Brain pericyte (primary cell): ENCODE results near the gene LINC00632.

Source experiments
- DNase-seq: peaks from one replicate; pipeline ENCODE4 v3.0.0-alpha.2; 2012; ENCODE audit warnings: low read depth, low spot score

Gene LINC00632

DNA sequence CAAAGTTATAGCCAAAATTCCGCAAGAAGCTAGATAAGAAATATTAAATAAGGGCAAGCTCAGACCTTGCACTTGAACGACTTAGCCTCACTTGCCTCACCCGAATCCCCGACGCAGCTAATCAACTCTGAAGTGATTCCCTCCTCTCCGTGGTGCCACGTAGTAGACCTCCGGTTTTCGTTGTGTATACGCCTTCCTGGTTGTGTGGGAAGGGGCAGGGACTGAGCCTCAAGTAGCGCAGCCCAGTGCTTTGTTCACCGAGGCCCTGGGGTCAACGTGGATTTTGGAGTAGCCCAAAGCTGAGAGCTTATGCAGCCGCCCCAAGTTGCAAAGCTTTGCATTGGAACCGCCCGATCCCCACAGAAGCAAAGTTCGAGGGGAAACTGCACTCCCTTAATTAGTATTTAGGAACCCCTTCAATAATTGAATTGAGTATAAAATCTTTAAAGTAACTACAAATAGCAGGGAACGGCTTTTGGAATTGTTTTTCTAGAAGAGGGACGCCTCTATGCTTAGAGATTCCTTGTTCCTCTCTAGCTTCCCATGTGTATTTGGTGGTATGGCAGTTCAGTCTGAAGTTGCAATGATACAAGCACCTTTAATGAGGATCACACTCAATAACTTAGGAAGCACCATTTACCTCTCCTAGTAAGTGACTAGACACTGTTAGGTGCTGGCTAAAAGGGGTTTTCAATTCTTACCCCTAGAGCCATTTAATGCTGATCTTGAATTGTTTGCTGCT is 55.7 kb downstream of the LINC00632 start:
- DNase-seq: no peak

DNA sequence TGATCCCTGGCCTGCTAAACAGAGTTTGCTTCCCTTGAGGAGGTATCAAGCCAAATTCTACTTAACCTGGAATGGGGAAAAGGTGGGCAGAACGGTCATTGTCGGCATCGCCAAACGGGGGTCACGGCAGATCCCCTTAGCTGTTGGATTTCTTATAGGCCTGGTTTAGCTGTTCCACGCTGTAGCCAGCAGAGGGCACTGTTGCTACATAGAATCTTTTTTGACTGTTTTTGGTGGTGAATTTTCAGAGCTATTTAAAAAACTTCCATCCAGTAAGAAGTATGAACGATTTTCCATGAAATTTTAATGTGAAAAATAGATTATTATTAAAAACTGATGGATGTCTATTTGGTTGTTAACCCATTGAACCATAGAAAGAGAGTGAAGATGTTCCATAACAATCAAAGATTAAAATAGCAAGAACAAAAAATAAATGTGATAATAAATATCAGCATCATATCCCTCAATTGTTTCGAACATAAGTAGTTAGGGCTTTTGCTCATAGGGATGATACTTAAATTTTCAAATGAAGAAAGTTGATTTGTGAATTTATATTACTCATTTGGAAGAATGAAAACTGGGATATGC is 56.6 kb downstream of the LINC00632 start:
- no peak for DNase-seq

GRCh38 chrX:140767646-140768045 is 58.1 kb downstream of the LINC00632 start:
- DNase-seq: no peak

- no peak for DNase-seq
Measured at GRCh38 chrX:140775211-140775610, 65.7 kb downstream of the LINC00632 start.

DNA sequence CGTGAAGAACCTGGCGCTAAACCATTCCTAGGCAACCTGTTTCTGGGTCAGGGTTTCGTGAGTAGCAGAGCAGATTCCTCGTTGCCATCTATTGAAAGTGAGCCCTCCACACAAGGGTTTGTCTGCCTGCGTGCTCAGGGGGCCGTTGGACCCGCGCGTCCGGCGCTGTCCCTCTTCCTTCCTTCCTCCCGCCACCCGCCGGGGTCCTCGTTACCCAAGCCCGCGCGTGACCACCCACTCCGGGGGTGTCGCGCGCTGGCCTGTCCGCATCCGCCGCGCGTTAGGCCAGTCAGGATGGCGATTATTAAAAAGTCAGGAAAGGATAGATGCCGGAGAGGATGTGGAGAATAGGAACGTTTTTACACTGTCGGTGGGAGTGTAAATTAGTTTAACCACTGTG is 66.8 kb downstream of the LINC00632 start:
- DNase-seq: no peak

DNA sequence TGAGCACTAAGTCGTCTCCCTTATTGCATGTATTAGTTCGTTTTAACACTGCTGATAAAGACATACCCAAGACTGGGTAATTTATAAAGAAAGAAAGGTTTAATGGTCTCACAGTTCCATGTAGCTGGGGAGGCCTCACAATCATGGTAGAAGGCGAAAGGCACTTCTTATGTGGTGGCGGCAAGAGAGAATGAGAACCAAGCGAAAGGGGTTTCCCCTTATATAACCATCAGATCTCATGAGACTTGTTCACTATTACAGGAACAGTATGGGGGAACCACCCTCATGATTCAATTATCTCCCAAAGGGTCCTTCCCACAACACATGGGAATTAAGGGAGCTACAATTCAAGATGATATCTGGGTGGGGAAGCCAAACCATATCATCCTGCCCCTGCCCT is 85.1 kb downstream of the LINC00632 start:
- DNase-seq: no peak

- DNase-seq: no peak
Measured at GRCh38 chrX:140799216-140799615, 89.7 kb downstream of the LINC00632 start.

DNA sequence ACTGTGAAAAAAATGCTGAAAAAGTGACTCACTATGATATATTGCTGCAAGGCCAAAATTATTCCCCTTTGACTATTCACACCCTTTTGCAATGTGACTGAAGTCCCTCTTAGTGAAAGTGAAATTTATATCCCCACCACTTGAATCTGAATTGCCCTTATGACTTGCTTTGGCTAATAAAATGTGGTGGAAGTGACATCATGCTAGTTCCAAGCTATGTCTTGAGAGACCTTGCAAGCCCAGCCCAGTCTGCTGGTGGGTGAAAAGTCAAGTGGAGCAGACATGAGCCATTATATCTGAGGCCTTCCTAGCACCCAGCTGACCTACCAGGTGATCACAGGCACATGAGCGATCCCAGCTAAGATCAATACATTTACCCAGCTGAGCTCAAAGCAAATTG is 94.7 kb downstream of the LINC00632 start:
- no peak for DNase-seq

DNA sequence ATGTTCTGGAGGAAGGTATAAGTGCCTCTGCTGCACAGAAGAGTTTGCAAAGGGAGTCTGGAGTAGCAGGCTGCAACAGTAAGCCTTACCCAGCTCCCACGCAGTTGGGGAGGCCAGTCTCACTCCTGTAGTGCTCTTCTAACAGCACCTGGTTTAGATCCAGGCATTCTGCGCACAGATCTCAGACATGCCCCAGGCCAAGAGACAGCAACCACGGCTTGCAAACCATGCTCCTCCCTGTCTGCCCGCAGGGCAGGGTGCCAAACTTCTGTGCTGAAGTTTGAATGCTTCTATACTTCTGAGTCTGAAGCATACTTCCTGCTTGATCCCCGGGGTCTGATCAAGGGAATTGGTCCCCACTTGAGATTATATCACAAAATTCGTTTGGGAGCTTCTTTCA is 106.3 kb downstream of the LINC00632 start:
- no peak for DNase-seq

DNA sequence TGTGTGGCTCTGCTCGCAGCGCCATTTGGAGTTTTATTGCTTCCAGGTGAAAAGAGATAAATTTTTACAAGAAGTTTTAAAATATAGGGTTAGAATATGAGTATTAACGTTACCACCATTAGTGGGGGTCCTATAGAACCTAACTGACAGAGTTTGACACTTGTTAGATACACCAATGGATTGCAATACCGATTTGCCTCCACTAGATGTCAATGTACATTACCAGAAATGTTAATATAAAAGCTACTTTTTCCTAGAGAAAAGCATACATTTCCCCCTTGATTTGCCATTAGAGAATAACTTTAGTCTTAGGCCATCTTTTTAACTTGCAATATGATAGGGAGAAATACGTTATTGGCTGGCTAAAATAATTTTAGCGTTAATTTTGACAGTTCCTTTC is 108.4 kb downstream of the LINC00632 start:
- no peak for DNase-seq

DNA sequence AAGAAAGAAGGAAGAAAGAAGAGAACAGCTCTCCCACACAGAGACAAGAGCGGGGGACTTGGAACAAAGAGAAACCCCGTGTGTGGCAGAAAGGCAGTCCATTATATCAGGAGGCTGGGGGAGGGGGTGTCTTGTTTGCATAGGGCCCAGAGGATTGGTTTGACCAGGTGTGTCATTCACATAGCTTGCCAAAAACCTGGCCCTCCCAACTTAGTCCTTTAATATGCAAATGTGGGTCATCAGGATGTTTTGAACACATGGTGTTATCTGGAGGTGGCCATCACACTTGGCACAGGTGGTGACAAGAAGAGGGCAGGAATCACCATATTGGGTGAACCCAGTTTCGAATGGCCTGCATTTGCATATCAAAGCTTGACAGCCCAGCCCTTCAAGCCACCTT is 111.7 kb downstream of the LINC00632 start:
- DNase-seq: no peak

DNA sequence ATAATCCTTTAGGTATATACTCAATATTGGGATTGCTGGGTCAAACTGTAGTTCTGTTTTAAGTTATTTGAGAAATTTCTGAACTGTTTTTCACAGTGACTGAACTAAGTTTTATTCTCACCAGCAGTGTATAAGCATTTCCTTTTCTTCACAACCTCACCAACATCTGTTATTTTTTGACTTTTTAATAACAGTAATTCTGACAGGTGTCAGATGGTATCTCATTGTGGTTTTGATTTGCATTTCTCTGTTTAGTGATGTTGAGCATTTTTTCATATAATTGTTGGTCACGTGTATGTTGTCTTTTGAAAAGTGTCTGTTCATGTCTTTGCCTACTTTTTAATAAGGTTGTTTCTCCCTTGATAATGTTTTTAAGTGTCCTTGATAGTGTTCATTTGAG is 112.6 kb downstream of the LINC00632 start:
- no peak for DNase-seq

GRCh38 chrX:140822861-140823260 is 113.3 kb downstream of the LINC00632 start:
- DNase-seq: no peak

DNA sequence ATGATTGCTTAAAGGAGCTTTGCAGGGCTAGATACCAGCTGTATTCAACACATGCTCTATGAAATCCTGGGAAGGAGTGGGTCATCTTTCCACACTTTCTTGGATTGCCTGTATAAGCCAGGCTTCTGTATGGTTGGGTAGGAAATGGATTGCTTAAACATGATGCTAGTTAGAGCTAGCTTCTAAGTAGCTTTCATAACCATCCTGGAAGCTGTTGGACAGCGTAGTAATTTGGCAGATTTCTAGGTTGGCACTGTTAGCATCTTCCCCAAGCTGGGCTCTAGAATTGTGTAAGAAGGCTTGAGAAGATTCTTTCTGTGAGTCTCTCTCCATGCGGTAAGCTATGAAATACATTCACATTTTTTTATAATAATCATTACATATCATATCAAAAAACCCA is 127.3 kb downstream of the LINC00632 start:
- DNase-seq: no peak
